Tibial artery (tissue), 4 donors: ENCODE measurements around the gene UBQLN1.

Experiments
- DNase-seq, 2 donors: peaks; one replicate each; pipeline ENCODE4 v3.0.0-alpha.2; 2019
- H3K27ac ChIP-seq, 2 donors: fragments of 200-600 bp; sonication (generic) in 1 of 2; 1 replicate in 1 of 2; 2 replicates in 1 of 2; pipeline ENCODE4 v1.5.1; 2018 to 2019; ENCODE audit warnings: mild to moderate bottlenecking in 1 of 2
- H3K27me3 ChIP-seq, 2 donors: fragments of 200-600 bp; sonication (generic) in 1 of 2; one replicate each; pipeline versions ENCODE4 v1.5.1 to v1.6.0; 2016 to 2019
- H3K36me3 ChIP-seq, 3 donors: fragments of 200-600 bp; sonication (generic) in 2 of 3; one replicate each; pipeline ENCODE4 v1.5.1; 2016 to 2019; ENCODE audit warnings: mild to moderate bottlenecking in 2 of 3
- H3K4me1 ChIP-seq, 4 donors: fragments of 200-600 bp; sonication (generic) in 2 of 4; 1 replicate in 3 of 4; 2 replicates in 1 of 4; pipeline ENCODE4 v1.5.1; 2016 to 2019
- H3K4me3 ChIP-seq, 2 donors: fragments of 200-600 bp; sonication (generic) in 1 of 2; 1 replicate in 1 of 2; 2 replicates in 1 of 2; pipeline ENCODE4 v1.5.1; 2018 to 2019; ENCODE audit warnings: mild to moderate bottlenecking in 2 of 2
- H3K9me3 ChIP-seq, 3 donors: fragments of 200-600 bp; sonication (generic) in 1 of 3; one replicate each; pipeline ENCODE4 v1.5.1; 2016 to 2019
- CTCF ChIP-seq, 2 experiments: fragments of 200-600 bp in 1 of 2; fragments of 450-650 bp in 1 of 2; IDR thresholded peaks; one replicate each; pipeline ENCODE4 v1.5.1; 2017 to 2019; ENCODE audit warnings: antibody characterized with exemption in 2 of 2, mild to moderate bottlenecking in 1 of 2, moderate library complexity in 1 of 2
- intact Hi-C: fragments of 100-400 bp; cut with DNase I; formaldehyde crosslinking; loops from one replicate; pipeline ENCODE4 v1.15.0; 2023; ENCODE audit warnings: low total_unique reads

The UBQLN1 gene

DNA sequence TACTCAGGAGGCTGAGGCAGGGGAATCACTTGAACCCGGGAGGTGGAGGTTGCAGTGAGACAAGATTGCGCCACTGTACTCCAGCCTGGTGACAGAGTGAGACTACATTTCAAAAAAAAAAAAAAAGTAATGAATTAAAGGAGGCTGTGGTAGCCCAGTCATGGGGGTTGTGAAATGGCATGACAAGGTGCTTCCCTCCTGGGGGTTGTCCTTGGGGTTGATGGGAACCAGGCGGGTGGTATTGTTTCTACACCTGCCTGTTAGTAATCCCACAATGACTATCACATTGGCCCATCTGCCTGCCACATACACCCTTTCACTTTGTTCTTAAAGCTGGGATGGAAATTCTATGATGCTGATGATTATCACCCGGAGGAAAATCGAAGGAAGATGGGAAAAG, 79.2 kb downstream of the UBQLN1 start:
- Histone ChIP-seq H3K4me1 (peaks cover 0 to 6% (median 2%) of the 10 kb centered on the region in 4 donors), H3K27ac (no peak overlapping the region), H3K36me3 (peaks cover 0 to 24% (median 0%) of the 10 kb centered on the region in 3 donors), H3K27me3 (no peaks in the 10 kb centered on the region), H3K9me3 (no peaks in the 10 kb centered on the region), H3K4me3 (no peak overlapping the region)
- intact Hi-C loops: no loop called here
- no peak for DNase-seq
- TF ChIP-seq CTCF (IDR thresholded peaks at IDR 0.05): no peak

DNA sequence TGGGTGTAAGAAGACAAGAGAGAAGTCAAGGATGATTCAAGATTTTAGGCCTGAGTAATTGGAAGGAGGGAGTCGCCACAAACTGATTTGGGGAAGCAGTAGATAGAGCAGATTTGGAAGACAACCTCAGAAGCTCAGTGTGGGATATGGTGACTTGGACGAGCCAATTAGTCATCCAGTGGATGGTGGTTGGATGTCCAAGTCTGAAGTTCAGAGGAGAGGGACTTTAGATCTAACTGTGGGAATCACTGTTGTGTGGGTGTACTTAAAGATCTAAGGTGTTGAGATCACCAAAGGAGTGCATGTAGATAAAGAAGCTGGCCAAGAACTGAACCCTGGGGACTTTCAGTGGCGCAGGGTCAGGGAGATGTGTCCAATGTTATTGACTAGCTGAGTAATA, 82.6 kb downstream of the UBQLN1 start:
- H3K4me1 ChIP-seq: peaks cover 0 to 8% (median 4%) of the 10 kb centered on the region in 4 donors
- TF ChIP-seq CTCF (IDR thresholded peaks at IDR 0.05): no peak
- DNase-seq: no peak
- H3K27me3 ChIP-seq: no peaks in the 10 kb centered on the region
- H3K36me3 ChIP-seq: peaks cover 0 to 24% (median 0%) of the 10 kb centered on the region in 3 donors
- no peaks in the 10 kb centered on the region for H3K9me3 ChIP-seq
- no peak overlapping the region for H3K4me3 ChIP-seq
- no peak overlapping the region for H3K27ac ChIP-seq
- intact Hi-C loops: no loop called here

DNA sequence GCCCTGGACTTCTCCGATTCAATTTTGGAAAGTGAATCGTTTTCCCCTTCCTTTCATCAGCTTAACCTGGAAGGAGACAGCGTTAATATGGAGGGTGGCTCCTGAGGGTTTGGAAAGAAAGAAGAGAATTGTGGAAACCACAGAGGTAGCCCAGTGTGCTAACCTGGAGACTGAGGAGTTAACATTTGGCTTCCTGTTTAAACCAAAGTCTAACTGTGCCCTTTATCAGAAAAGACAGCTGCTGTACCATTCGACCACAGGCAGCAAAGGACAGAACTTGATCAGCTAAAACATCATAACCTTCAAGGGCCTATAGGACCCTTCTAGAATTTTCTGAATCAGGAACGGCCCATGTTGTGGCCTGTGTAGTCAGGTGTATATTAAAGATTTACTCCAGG, 84.1 kb downstream of the UBQLN1 start:
- peak overlapping the region; percentile 73 to 74 for H3K4me3 ChIP-seq
- no peak for DNase-seq
- H3K36me3 ChIP-seq: peaks cover 0 to 11% (median 0%) of the 10 kb centered on the region in 3 donors
- H3K4me1 ChIP-seq: peaks cover 0 to 8% (median 4%) of the 10 kb centered on the region in 4 donors
- no peaks in the 10 kb centered on the region for H3K9me3 ChIP-seq
- peak overlapping the region; percentile 82 to 85 for H3K27ac ChIP-seq
- TF ChIP-seq CTCF (IDR thresholded peaks at IDR 0.05): no peak
- H3K27me3 ChIP-seq: no peaks in the 10 kb centered on the region
- intact Hi-C loops: no loop called here

DNA sequence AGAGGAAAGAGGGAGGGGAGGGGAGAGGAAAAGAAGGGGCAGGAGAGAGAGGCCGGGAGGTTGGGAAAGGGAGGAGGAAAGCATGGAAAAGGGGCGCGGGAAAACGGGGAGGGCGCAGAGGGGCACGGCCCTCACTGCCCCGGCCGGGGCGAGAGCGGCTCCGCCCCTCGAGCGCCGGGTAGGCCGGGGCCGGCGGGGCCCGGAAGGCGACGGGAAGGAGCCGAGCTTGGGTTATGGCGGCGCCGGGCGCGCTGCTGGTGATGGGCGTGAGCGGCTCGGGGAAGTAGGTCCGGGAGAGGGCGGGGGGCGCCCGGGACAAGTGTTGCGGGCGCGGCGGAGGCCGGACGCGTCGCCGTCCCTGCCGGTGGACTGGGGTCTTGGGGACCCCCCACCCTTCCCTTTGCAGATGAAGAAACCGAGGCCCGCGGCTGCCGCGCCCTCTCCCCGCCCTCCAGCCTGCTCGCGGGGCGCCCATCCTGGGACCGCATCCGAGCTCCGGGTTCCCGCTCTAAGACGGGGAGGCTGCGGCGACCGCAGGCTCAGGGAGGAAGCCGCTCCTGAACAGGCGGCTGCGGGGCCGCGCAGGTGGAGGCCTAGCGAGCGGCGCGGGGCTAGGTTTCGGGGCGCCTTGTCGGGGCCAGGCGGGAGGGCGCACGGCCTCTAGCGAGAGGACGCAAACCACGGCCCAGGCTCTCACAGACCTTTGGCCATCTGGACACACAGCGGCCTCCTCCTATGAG, 84.6 kb downstream of the UBQLN1 start, which contains the start of gene IDNK:
TSS of gene IDNK (plus strand) at position 205 of the 740 bp plus-strand sequence. CDS start at position 234, 29 bp downstream.
- peak; percentile 42 to 77 for DNase-seq
- Histone ChIP-seq H3K27ac (peak within 1 kb of the TSS; percentile 82 to 85), H3K4me3 (peak within 1 kb of the TSS; percentile 73 to 74), H3K36me3 (peaks cover 0 to 8% (median 0%) of the 10 kb centered on the region in 3 donors), H3K27me3 (no peaks in the 10 kb centered on the region), H3K4me1 (peaks cover 0 to 8% (median 4%) of the 10 kb centered on the region in 4 donors), H3K9me3 (no peaks in the 10 kb centered on the region)
- no peak for TF ChIP-seq CTCF (IDR thresholded peaks at IDR 0.05)
- intact Hi-C loops: no loop called here

DNA sequence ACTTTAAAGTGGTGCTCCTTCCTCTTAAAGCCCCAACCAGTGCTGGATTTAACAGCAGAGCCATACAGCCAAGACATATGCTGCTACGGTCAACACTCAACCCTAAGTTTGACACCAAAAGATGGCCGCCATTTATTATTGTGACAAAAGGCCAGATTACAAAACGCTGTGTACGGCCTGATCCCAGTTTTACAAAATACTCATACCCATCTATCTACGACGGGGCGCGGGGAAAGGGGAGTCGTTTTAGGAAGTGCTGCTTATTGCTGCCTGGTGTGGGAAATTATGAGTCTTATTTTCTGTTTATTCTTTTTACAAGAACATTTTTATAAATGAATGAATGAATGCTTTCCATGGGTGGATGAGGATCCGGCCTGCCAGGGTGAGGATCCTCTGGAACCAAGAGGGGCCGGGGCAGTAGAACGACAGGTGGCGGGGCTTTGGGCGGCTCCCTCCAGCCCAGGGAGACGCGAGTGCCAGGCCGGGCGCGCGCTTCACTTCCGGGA, 85.3 kb downstream of the UBQLN1 start:
- no peaks in the 10 kb centered on the region for H3K27me3 ChIP-seq
- H3K4me3 ChIP-seq: peak overlapping the region; percentile 73 to 74
- intact Hi-C loops: no loop called here
- peak in 1 of 2 donors; percentile 46 for DNase-seq
- H3K36me3 ChIP-seq: peaks cover 0 to 8% (median 0%) of the 10 kb centered on the region in 3 donors
- peak overlapping the region; percentile 82 to 85 for H3K27ac ChIP-seq
- no peak for TF ChIP-seq CTCF (IDR thresholded peaks at IDR 0.05)
- no peaks in the 10 kb centered on the region for H3K9me3 ChIP-seq
- peaks cover 0 to 8% (median 4%) of the 10 kb centered on the region in 4 donors for H3K4me1 ChIP-seq
